ENCODE data around the gene PCGF1.
"Not testable (repeated sequence)": the region's sequence is repeated elsewhere in the genome, so short reads cannot be mapped to it uniquely, and the experiment has no call there.

The PCGF1 gene

GRCh38 chr2:74498500-74499266 lies 8.8 kb downstream of the PCGF1 start:
- no peak for DNase-seq

GRCh38 chr2:74497777-74498499 lies 9.6 kb downstream of the PCGF1 start:
- DNase-seq, result no peak

GRCh38 chr2:74496997-74497776 lies 10.3 kb downstream of the PCGF1 start:
- no peak for DNase-seq

GRCh38 chr2:74495440-74495839 lies 12.1 kb downstream of the PCGF1 start:
- DNase-seq, result no peak

- no peak for DNase-seq
Measured at GRCh38 chr2:74493546-74493945, 13.9 kb downstream of the PCGF1 start.

- DNase-seq, result no peak
Measured at GRCh38 chr2:74491648-74492544, 15.6 kb downstream of the PCGF1 start.

GRCh38 chr2:74489906-74490305 lies 17.6 kb downstream of the PCGF1 start:
- no peak for DNase-seq

GRCh38 chr2:74488643-74489481 lies 18.6 kb downstream of the PCGF1 start:
- DNase-seq, result no peak

- DNase-seq, result no peak
Measured at GRCh38 chr2:74486141-74486540, 21.4 kb downstream of the PCGF1 start.

- not testable (repeated sequence) for DNase-seq
Measured at GRCh38 chr2:74483675-74484164, 23.8 kb downstream of the PCGF1 start.

GRCh38 chr2:74482801-74483674 lies 24.5 kb downstream of the PCGF1 start, which contains the start of the genes CCDC142 and TTC31:
TSS of gene CCDC142 (minus strand) at chr2:74482998. CDS start at chr2:74482837, 161 bp downstream.
TSS of gene TTC31 (plus strand) at chr2:74483081. CDS start at chr2:74483096, 15 bp downstream.
- peak; percentile 56 for DNase-seq

- DNase-seq, result peak; percentile 35
Measured at GRCh38 chr2:74481961-74482800, 25.3 kb downstream of the PCGF1 start.

- DNase-seq, result no peak
Measured at GRCh38 chr2:74481431-74481830, 26.1 kb downstream of the PCGF1 start.

GRCh38 chr2:74474899-74475298 lies 32.6 kb downstream of the PCGF1 start:
- DNase-seq, result no peak

- DNase-seq, result no peak
Measured at GRCh38 chr2:74474481-74474880, 33.0 kb downstream of the PCGF1 start.

- DNase-seq, result no peak
Measured at GRCh38 chr2:74472945-74473258, 34.6 kb downstream of the PCGF1 start.

GRCh38 chr2:74472086-74472944 lies 35.2 kb downstream of the PCGF1 start, which contains the start of gene MRPL53:
TSS of gene MRPL53 (minus strand) at chr2:74472680. CDS start at chr2:74472660, 20 bp downstream.
- DNase-seq, result peak; percentile 84

All from activated gamma-delta T cell (primary cell).